Nephron (organoid): ENCODE results near the gene SPIN1.

Experiments
- H3K27ac Mint-ChIP-seq, 3 experiments: 2 replicates each; pipeline ENCODE4 v1.8.0; 2020; ENCODE audit warnings: mixed read lengths in 3 of 3, mild to moderate bottlenecking in 2 of 3, moderate library complexity in 1 of 3
- H3K27me3 Mint-ChIP-seq: 2 replicates; pipeline ENCODE4 v1.8.0; 2021; ENCODE audit warnings: low read depth, mild to moderate bottlenecking, moderate library complexity, mixed read lengths
- H3K36me3 Mint-ChIP-seq: 2 replicates; pipeline ENCODE4 v1.8.0; 2020; ENCODE audit warnings: low read depth, mixed read lengths
- H3K4me1 Mint-ChIP-seq: 2 replicates; pipeline ENCODE4 v1.8.0; 2020; ENCODE audit warnings: mixed read lengths
- H3K4me3 Mint-ChIP-seq, 3 experiments: 2 replicates each; pipeline ENCODE4 v1.8.0; 2020; ENCODE audit warnings: mild to moderate bottlenecking in 3 of 3, mixed read lengths in 3 of 3, moderate library complexity in 2 of 3
- H3K9me3 Mint-ChIP-seq: 2 replicates; pipeline ENCODE4 v1.8.0; 2020; ENCODE audit warnings: mixed read lengths
- CTCF ChIP-seq, 3 experiments: fragments of 200-600 bp; sonication (generic); IDR thresholded peaks; one replicate each; pipeline ENCODE4 v1.5.0; 2021; ENCODE audit warnings: antibody characterized with exemption in 3 of 3; ENCODE audit not compliant: unreplicated experiment in 3 of 3

SPIN1 gene

DNA sequence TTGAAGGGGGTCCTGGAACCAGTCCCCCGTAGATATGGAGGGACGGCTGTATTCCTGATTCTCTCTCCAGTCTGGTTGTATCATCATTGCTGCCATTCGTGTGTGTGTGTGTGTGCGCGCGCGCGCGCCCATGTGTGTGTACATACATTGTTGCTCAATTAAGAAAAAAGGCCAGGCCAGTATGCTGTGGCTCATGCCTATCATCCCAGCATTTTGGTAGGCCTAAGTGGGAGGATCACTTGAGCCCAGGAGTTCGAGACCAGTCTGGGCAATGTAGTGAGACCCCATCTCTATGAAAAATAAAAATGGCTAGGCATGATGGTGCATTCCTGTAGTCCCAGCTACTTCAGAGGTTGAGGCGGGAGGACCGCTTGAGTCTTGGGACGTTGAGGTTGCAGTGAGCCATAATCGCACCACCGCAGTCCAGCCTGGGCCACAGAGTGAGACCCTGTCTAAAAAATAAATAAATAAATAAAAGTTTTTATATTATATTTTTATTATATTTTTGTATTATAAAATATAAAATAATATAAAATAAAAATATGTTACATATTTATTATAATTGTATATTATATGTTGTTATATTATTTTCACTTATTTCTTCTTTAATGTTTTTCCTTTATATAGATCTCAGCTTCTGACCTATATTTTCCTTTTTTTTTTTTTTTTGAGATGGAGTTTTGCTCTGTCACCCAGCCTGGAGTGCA, 53.2 kb downstream of the SPIN1 start:
- H3K27me3 Mint-ChIP-seq: no peaks in the 10 kb centered on the region
- peaks cover 67% of the 10 kb centered on the region for H3K36me3 Mint-ChIP-seq
- H3K4me3 Mint-ChIP-seq: no peak overlapping the region
- peaks cover 4% of the 10 kb centered on the region for H3K9me3 Mint-ChIP-seq
- TF ChIP-seq CTCF (IDR thresholded peaks at IDR 0.05; ENCODE audit: unreplicated experiment in 3 of 3): no peak
- peaks cover 8% of the 10 kb centered on the region for H3K4me1 Mint-ChIP-seq
- peak overlapping the region in 1 of 3 experiments; percentile 27 for H3K27ac Mint-ChIP-seq

GRCh38 chr9:88443480-88444113, 55.4 kb downstream of the SPIN1 start:
- no peak for TF ChIP-seq CTCF (IDR thresholded peaks at IDR 0.05; ENCODE audit: unreplicated experiment in 3 of 3)

GRCh38 chr9:88446728-88447127, 58.5 kb downstream of the SPIN1 start:
- Mint-ChIP-seq H3K4me1 (peaks cover 25% of the 10 kb centered on the region), H3K36me3 (peaks cover 74% of the 10 kb centered on the region), H3K27me3 (no peaks in the 10 kb centered on the region), H3K4me3 (no peak overlapping the region), H3K9me3 (peaks cover 8% of the 10 kb centered on the region), H3K27ac (peak overlapping the region in 1 of 3 experiments; percentile 82)
- no peak for TF ChIP-seq CTCF (IDR thresholded peaks at IDR 0.05; ENCODE audit: unreplicated experiment in 3 of 3)

More at GRCh38 chr9:88443480-88444113, 55.4 kb downstream of the SPIN1 start:
- H3K9me3 Mint-ChIP-seq: peaks cover 8% of the 10 kb centered on the region
- H3K4me3 Mint-ChIP-seq: no peak overlapping the region
- H3K27ac Mint-ChIP-seq: peak overlapping the region; percentile 17 to 61 (median 37)
- peaks cover 64% of the 10 kb centered on the region for H3K36me3 Mint-ChIP-seq
- peaks cover 18% of the 10 kb centered on the region for H3K4me1 Mint-ChIP-seq
- no peaks in the 10 kb centered on the region for H3K27me3 Mint-ChIP-seq

DNA sequence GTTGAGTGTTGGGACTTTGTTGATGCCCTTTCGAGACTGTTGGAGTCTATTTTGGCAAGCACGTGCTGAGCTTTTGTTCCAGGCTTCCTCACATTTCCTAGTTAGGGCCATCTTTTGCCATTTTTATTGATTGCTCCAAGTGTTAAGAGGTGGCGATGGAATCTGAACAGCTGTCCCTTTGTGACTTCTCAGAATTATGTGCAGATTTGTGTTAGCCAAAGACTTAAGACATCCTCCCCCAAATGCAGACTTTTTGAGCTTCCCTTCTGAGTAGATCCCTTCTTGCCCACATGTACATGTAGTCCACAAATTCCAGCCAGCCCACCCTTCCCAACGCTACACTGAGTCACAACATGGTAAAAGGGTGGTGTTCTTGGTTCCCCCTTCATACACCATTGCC, 59.2 kb downstream of the SPIN1 start:
- peaks cover 25% of the 10 kb centered on the region for H3K4me1 Mint-ChIP-seq
- no peaks in the 10 kb centered on the region for H3K27me3 Mint-ChIP-seq
- H3K36me3 Mint-ChIP-seq: peaks cover 75% of the 10 kb centered on the region
- H3K4me3 Mint-ChIP-seq: no peak overlapping the region
- no peak for TF ChIP-seq CTCF (IDR thresholded peaks at IDR 0.05; ENCODE audit: unreplicated experiment in 3 of 3)
- peak overlapping the region; percentile 49 to 82 (median 57) for H3K27ac Mint-ChIP-seq
- peaks cover 8% of the 10 kb centered on the region for H3K9me3 Mint-ChIP-seq

DNA sequence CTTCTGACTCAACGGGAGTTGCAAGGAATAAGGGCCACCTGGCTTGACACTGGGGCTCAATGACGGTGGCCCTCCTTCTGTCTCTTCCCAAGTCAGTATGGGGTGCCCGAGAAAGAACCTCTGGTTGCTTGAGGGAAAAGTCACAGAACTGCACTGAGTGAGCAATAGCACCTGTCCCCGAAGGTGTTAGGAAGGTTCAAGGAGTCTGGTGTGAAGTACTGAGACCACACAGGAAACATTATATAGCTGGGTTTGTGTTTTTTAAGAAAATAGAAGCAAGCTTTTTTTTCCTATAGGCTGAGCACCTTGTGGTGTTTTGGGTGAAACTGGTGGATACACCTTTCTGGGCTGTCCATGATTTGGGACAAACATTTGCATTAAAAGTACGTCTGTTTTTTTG, 62.9 kb downstream of the SPIN1 start:
- peaks cover 17% of the 10 kb centered on the region for H3K4me1 Mint-ChIP-seq
- H3K27me3 Mint-ChIP-seq: no peaks in the 10 kb centered on the region
- H3K9me3 Mint-ChIP-seq: peaks cover 4% of the 10 kb centered on the region
- no peak overlapping the region for H3K27ac Mint-ChIP-seq
- peaks cover 67% of the 10 kb centered on the region for H3K36me3 Mint-ChIP-seq
- H3K4me3 Mint-ChIP-seq: no peak overlapping the region
- no peak for TF ChIP-seq CTCF (IDR thresholded peaks at IDR 0.05; ENCODE audit: unreplicated experiment in 3 of 3)
